Right cardiac atrium (tissue), 5 donors: ENCODE data around the gene ASPM. TPM values are rescaled to one million over a fixed set of nuclear protein-coding genes. Genes with fewer than 3 reads are reported as not detected.
"Not testable (repeated sequence)": the region's sequence is repeated elsewhere in the genome, so short reads cannot be mapped to it uniquely, and the experiment has no call there.

Experiments
- ATAC-seq, 2 donors: fragments of 200-7000 bp; cut with Tn5 transposase; one replicate each; pipeline versions ENCODE4 v1.8.0 to v1.9.1; 2020; ENCODE audit warnings: moderate library complexity in 2 of 2, mild to moderate bottlenecking in 1 of 2
- DNase-seq, 3 donors: peaks; one replicate each; pipeline ENCODE4 v3.0.0-alpha.2; 2020
- H3K27ac ChIP-seq: one replicate; pipeline ENCODE4 v1.5.1; 2013; ENCODE audit warnings: mild to moderate bottlenecking, low read length, control low read depth, moderate library complexity
- H3K27me3 ChIP-seq: one replicate; pipeline ENCODE4 v1.6.1; 2013; ENCODE audit not compliant: control insufficient read depth, insufficient read depth
- H3K4me1 ChIP-seq: one replicate; pipeline ENCODE4 v1.6.1; 2013; ENCODE audit warnings: low read length; ENCODE audit not compliant: control insufficient read depth, insufficient read depth
- H3K4me3 ChIP-seq: one replicate; pipeline ENCODE4 v1.5.1; 2013; ENCODE audit warnings: low read length, control low read depth
- H3K9me3 ChIP-seq: one replicate; pipeline ENCODE4 v1.6.1; 2013; ENCODE audit warnings: low read length; ENCODE audit not compliant: control insufficient read depth
- WGBS: extraction: QIAGEN DNeasy Blood & Tissue Kit; methylation state at CpG from one replicate; pipeline ENCODE4 v1.1.7; 2013; 5-methylcytosine and 5-hydroxymethylcytosine counted together
- intact Hi-C, 4 donors: fragments of 100-400 bp; cut with DNase I; formaldehyde crosslinking; loops; one replicate each; pipeline versions ENCODE4 v1.11.0 to v1.14.0; 2022 to 2023
- polyA plus RNA-seq: library from polyadenylated mRNA; stranded (reverse); fragments of 200-250 nt; gene quantifications from one replicate; pipeline ENCODE4 v1.2.3, GENCODE V29; 2013
- total RNA-seq, 4 donors: library from RNA; stranded (reverse); fragmentation: NEBNext Ultra II Directional; extraction: Animal tissue kit (Norgen Biotek cat#: 25700); gene quantifications; one replicate each; pipeline ENCODE4 v1.2.1, GENCODE V29; 2021
- donor health status: healthy with polysubstance abuse.
- donor health status: DM: no; HTN: yes; CAD: no.
- donor health status: DM: no; HTN: no; CAD: no.
- donor health status: DM: no; HTN: yes; CAD: no; lungs with severe emphysema.
- donor health status: DM: yes; HTN: yes; CAD: no.

Gene ASPM
- total and polyA plus RNA-seq, 5 donors, result 0.05 to 0.91 (median 0.37) TPM

GRCh38 chr1:197103300-197103699, 43.2 kb downstream of the ASPM start:
- intact Hi-C loops, result no loop called here
- no peak overlapping the region for H3K27ac ChIP-seq
- H3K4me3 ChIP-seq, result no peak overlapping the region
- DNase-seq, result no peak
- no peaks in the 10 kb centered on the region for H3K27me3 ChIP-seq
- no peaks in the 10 kb centered on the region for H3K9me3 ChIP-seq
- no peak for ATAC-seq
- no peaks in the 10 kb centered on the region for H3K4me1 ChIP-seq
- WGBS, result 66% methylated on average over 5 of the region's 5 CpGs

- WGBS, result 91% methylated on average over 3 of the region's 3 CpGs
- Histone ChIP-seq H3K27me3 (no peaks in the 10 kb centered on the region), H3K4me1 (no peaks in the 10 kb centered on the region), H3K9me3 (no peaks in the 10 kb centered on the region), H3K4me3 (no peak overlapping the region), H3K27ac (no peak overlapping the region)
- DNase-seq, result no peak
- intact Hi-C loops, result no loop called here
- ATAC-seq, result no peak
Observed at GRCh38 chr1:197101978-197102377, 44.5 kb downstream of the ASPM start.

- DNase-seq (no peak), ATAC-seq (no peak)
- no peak overlapping the region for H3K27ac ChIP-seq
- intact Hi-C loops, result no loop called here
- no peaks in the 10 kb centered on the region for H3K27me3 ChIP-seq
- WGBS, result 73% methylated on average over 3 of the region's 3 CpGs
- no peak overlapping the region for H3K4me3 ChIP-seq
- no peaks in the 10 kb centered on the region for H3K4me1 ChIP-seq
- H3K9me3 ChIP-seq, result no peaks in the 10 kb centered on the region
Observed at GRCh38 chr1:197100677-197101076, 45.8 kb downstream of the ASPM start.

- no peaks in the 10 kb centered on the region for H3K9me3 ChIP-seq
- H3K4me3 ChIP-seq, result no peak overlapping the region
- intact Hi-C loops, result no loop called here
- H3K27ac ChIP-seq, result no peak overlapping the region
- H3K27me3 ChIP-seq, result no peaks in the 10 kb centered on the region
- ATAC-seq (no peak), DNase-seq (no peak)
- H3K4me1 ChIP-seq, result no peaks in the 10 kb centered on the region
Observed at GRCh38 chr1:197099444-197099843, 47.0 kb downstream of the ASPM start.

- intact Hi-C loops, DNase-seq, H3K27me3 ChIP-seq, H3K4me1 ChIP-seq, H3K27ac ChIP-seq, H3K9me3 ChIP-seq, ATAC-seq, H3K4me3 ChIP-seq: not testable (repeated sequence)
- WGBS, result 75% methylated on average over 2 of the region's 2 CpGs
Observed at GRCh38 chr1:197096971-197097370, 49.5 kb downstream of the ASPM start.

- no peak overlapping the region for H3K27ac ChIP-seq
- no peaks in the 10 kb centered on the region for H3K4me1 ChIP-seq
- no peaks in the 10 kb centered on the region for H3K27me3 ChIP-seq
- no peak overlapping the region for H3K4me3 ChIP-seq
- DNase-seq (no peak), ATAC-seq (no peak)
- no peaks in the 10 kb centered on the region for H3K9me3 ChIP-seq
- intact Hi-C loops, result no loop called here
- 74% methylated on average over 1 of the region's 1 CpG for WGBS
Observed at GRCh38 chr1:197096137-197096536, 50.3 kb downstream of the ASPM start.

- no peaks in the 10 kb centered on the region for H3K27me3 ChIP-seq
- no peak overlapping the region for H3K27ac ChIP-seq
- WGBS, result 96% methylated on average over 4 of the region's 4 CpGs
- intact Hi-C loops, result no loop called here
- H3K9me3 ChIP-seq, result no peaks in the 10 kb centered on the region
- no peaks in the 10 kb centered on the region for H3K4me1 ChIP-seq
- H3K4me3 ChIP-seq, result no peak overlapping the region
- ATAC-seq (no peak), DNase-seq (no peak)
Observed at GRCh38 chr1:197093226-197093885, 53.1 kb downstream of the ASPM start.

- intact Hi-C loops, result no loop called here
- no peaks in the 10 kb centered on the region for H3K27me3 ChIP-seq
- no peak overlapping the region for H3K4me3 ChIP-seq
- DNase-seq (no peak), ATAC-seq (no peak)
- 98% methylated on average over 1 of the region's 1 CpG for WGBS
- no peaks in the 10 kb centered on the region for H3K4me1 ChIP-seq
- no peaks in the 10 kb centered on the region for H3K9me3 ChIP-seq
- H3K27ac ChIP-seq, result no peak overlapping the region
Observed at GRCh38 chr1:197092491-197093023, 53.9 kb downstream of the ASPM start.

GRCh38 chr1:197083474-197083873, 63.0 kb downstream of the ASPM start:
- Histone ChIP-seq H3K27ac (no peak overlapping the region), H3K4me3 (no peak overlapping the region), H3K27me3 (no peaks in the 10 kb centered on the region), H3K9me3 (no peaks in the 10 kb centered on the region), H3K4me1 (no peaks in the 10 kb centered on the region)
- intact Hi-C loops, result no loop called here
- no peak for ATAC-seq
- DNase-seq, result no peak

- H3K9me3 ChIP-seq, result no peaks in the 10 kb centered on the region
- no peak overlapping the region for H3K4me3 ChIP-seq
- no peak for DNase-seq
- intact Hi-C loops, result no loop called here
- H3K27ac ChIP-seq, result no peak overlapping the region
- 98% methylated on average over 5 of the region's 5 CpGs for WGBS
- ATAC-seq, result no peak
- H3K4me1 ChIP-seq, result no peaks in the 10 kb centered on the region
- H3K27me3 ChIP-seq, result no peaks in the 10 kb centered on the region
Observed at GRCh38 chr1:197081117-197081753, 65.2 kb downstream of the ASPM start.

GRCh38 chr1:197080323-197080722, 66.1 kb downstream of the ASPM start:
- no peak for DNase-seq
- Histone ChIP-seq H3K4me3 (no peak overlapping the region), H3K9me3 (no peaks in the 10 kb centered on the region), H3K4me1 (no peaks in the 10 kb centered on the region), H3K27ac (no peak overlapping the region), H3K27me3 (no peaks in the 10 kb centered on the region)
- no peak for ATAC-seq
- WGBS, result 84% methylated on average over 2 of the region's 2 CpGs
- intact Hi-C loops, result no loop called here
